Loucy (cell line): ENCODE data around the gene UPK1A.

ENCODE experiments used
- EZH2phosphoT487 ChIP-seq: fragments of 200-600 bp; IDR thresholded peaks from 2 replicates; pipeline ENCODE4 v1.6.1; 2018; ENCODE audit warnings: antibody characterized with exemption, mild to moderate bottlenecking, moderate library complexity, borderline replicate concordance
- TF ChIP-seq, protein P1 (sequence below): fragments of 200-600 bp; sonication (generic); conservative IDR thresholded peaks from 2 replicates; pipeline ENCODE4 v1.5.1; 2014; ENCODE audit warnings: mild to moderate bottlenecking, antibody characterized with exemption, low read length

DNA sequence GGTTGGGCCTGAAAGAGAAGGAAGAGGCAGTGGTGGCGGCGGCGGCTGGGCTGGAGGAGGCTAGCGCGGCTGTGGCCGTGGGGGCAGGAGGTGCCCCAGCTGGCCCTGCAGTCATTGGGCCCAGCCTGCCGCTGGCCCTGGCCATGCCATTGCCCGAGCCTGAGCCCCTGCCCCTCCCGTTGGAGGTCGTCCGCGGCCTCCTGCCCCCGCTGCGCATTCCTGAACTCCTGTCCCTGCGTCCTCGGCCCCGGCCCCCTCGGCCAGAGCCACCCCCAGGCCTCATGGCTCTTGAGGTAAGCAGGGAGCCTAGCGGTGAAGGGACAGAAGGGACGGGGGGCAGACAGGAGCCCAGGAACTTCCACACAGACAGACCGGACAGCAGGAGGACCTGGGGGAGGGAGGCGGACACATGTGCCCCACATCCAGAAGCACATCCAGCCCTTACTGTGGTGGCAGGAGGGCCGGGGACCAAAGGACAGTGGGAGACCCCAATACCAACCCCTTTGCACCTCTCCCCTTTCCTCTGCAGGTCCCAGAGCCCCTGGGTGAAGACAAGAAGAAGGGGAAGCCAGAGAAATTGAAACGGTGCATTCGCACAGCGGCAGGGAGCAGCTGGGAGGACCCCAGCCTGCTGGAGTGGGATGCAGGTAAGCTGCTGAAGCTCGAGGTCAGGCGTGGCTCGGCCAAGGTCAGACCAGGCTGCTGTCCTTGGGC is 32.4 kb upstream of the UPK1A start:
- TF ChIP-seq, protein P1, sequence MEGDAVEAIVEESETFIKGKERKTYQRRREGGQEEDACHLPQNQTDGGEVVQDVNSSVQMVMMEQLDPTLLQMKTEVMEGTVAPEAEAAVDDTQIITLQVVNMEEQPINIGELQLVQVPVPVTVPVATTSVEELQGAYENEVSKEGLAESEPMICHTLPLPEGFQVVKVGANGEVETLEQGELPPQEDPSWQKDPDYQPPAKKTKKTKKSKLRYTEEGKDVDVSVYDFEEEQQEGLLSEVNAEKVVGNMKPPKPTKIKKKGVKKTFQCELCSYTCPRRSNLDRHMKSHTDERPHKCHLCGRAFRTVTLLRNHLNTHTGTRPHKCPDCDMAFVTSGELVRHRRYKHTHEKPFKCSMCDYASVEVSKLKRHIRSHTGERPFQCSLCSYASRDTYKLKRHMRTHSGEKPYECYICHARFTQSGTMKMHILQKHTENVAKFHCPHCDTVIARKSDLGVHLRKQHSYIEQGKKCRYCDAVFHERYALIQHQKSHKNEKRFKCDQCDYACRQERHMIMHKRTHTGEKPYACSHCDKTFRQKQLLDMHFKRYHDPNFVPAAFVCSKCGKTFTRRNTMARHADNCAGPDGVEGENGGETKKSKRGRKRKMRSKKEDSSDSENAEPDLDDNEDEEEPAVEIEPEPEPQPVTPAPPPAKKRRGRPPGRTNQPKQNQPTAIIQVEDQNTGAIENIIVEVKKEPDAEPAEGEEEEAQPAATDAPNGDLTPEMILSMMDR: no peak
- TF ChIP-seq EZH2phosphoT487: no peak
